Dermis blood vessel endothelial cell (primary cell): ENCODE measurements around the gene SLC26A8. TPM values are rescaled to one million over a fixed set of nuclear protein-coding genes. Genes with fewer than 3 reads are reported as not detected.
"Not testable (repeated sequence)": the region's sequence is repeated elsewhere in the genome, so short reads cannot be mapped to it uniquely, and the experiment has no call there.

Experiments
- DNase-seq: peaks from one replicate; pipeline ENCODE4 v3.0.0; 2010
- total RNA-seq: library from RNA; depleted of rRNA; stranded (reverse); fragments of >200 nt; gene quantifications from 2 replicates; pipeline ENCODE4 v1.2.3, GENCODE V29; 2014

Gene SLC26A8
- total RNA-seq, 1 donor from 2014 or later = under 0.01 TPM

GRCh38 chr6:35943390-35943789, 81.1 kb downstream of the SLC26A8 start:
- no peak for DNase-seq

GRCh38 chr6:35942355-35942754, 82.1 kb downstream of the SLC26A8 start:
- DNase-seq = no peak

GRCh38 chr6:35941170-35941569, 83.3 kb downstream of the SLC26A8 start:
- DNase-seq = not testable (repeated sequence)

GRCh38 chr6:35940014-35940413, 84.4 kb downstream of the SLC26A8 start:
- not testable (repeated sequence) for DNase-seq

- DNase-seq = not testable (repeated sequence)
Observed at GRCh38 chr6:35939259-35939658, 85.2 kb downstream of the SLC26A8 start.

GRCh38 chr6:35936681-35937359, 87.6 kb downstream of the SLC26A8 start:
- no peak for DNase-seq

GRCh38 chr6:35935469-35935868, 89.0 kb downstream of the SLC26A8 start:
- no peak for DNase-seq

GRCh38 chr6:35933844-35934243, 90.6 kb downstream of the SLC26A8 start:
- no peak for DNase-seq

- not testable (repeated sequence) for DNase-seq
Observed at GRCh38 chr6:35931873-35932272, 92.6 kb downstream of the SLC26A8 start.

GRCh38 chr6:35931120-35931561, 93.3 kb downstream of the SLC26A8 start:
- DNase-seq = no peak

- DNase-seq = no peak
Observed at GRCh38 chr6:35929601-35930000, 94.8 kb downstream of the SLC26A8 start.

GRCh38 chr6:35926509-35927215, 97.8 kb downstream of the SLC26A8 start:
- DNase-seq = no peak

GRCh38 chr6:35925961-35926360, 98.5 kb downstream of the SLC26A8 start:
- no peak for DNase-seq

GRCh38 chr6:35924146-35924545, 100.3 kb downstream of the SLC26A8 start:
- DNase-seq = no peak

- no peak for DNase-seq
Observed at GRCh38 chr6:35922139-35922554, 102.3 kb downstream of the SLC26A8 start.

GRCh38 chr6:35920793-35921732, 103.4 kb downstream of the SLC26A8 start, which contains the start of gene SRPK1:
TSS of gene SRPK1 (minus strand) at chr6:35921098. CDS start at chr6:35921056, 42 bp downstream.
- DNase-seq = peak; percentile 91

GRCh38 chr6:35919827-35920751, 104.4 kb downstream of the SLC26A8 start:
- peak; percentile 83 for DNase-seq

- DNase-seq = peak; percentile 40
Observed at GRCh38 chr6:35919085-35919826, 105.2 kb downstream of the SLC26A8 start.

- not testable (repeated sequence) for DNase-seq
Observed at GRCh38 chr6:35916893-35917292, 107.5 kb downstream of the SLC26A8 start.

GRCh38 chr6:35916056-35916455, 108.4 kb downstream of the SLC26A8 start:
- DNase-seq = no peak

- DNase-seq = no peak
Observed at GRCh38 chr6:35914536-35914935, 109.9 kb downstream of the SLC26A8 start.
